HCT116 (cell line): ENCODE results near the gene CLRN3. TPM values are rescaled to one million over a fixed set of nuclear protein-coding genes. Genes with fewer than 3 reads are reported as not detected.

Experiments used
- ATAC-seq: fragments of 200-7000 bp; cut with Tn5 transposase; 2 replicates; pipeline ENCODE4 v1.9.1; 2020; ENCODE audit warnings: mild to moderate bottlenecking, moderate library complexity
- BruUV-seq: library from RNA; stranded (reverse); fragments of 400-500 nt; replicated peaks from 2 replicates; lab custom pipeline; 2021; lab: Mats Ljungman, UMichigan
- CTCF ChIA-PET: fragments of 300-600 bp; sonication (Branson Sonifier 250); formaldehyde crosslinking; loops from one replicate; lab custom pipeline; 2021; ENCODE audit warnings: antibody characterized with exemption; lab: Charles Lee
- POLR2A ChIA-PET: fragments of 300-600, 350-600 bp; sonication (Branson Sonifier 250); formaldehyde crosslinking; loops from one replicate; lab custom pipeline; 2021; ENCODE audit warnings: antibody characterized with exemption; lab: Charles Lee
- RAD21 ChIA-PET, 2 experiments: fragments of 300-600 bp; sonication (Branson Sonifier 250); formaldehyde crosslinking; loops; one replicate each; lab custom pipeline; 2023; ENCODE audit warnings: low total read pairs in 2 of 2; ENCODE audit not compliant: uncharacterized antibody in 2 of 2, unreplicated experiment in 2 of 2, low non-redundant PET in 1 of 2; lab: Charles Lee
- DNase-seq: peaks from one replicate; pipeline ENCODE4 v3.0.0-alpha.2; 2010; ENCODE audit warnings: low read depth, low spot score
- H2AFZ ChIP-seq: fragments of 200-600 bp; shearing (Covaris generic), sonication (generic); 2 replicates; pipeline ENCODE4 v1.6.1; 2017; ENCODE audit warnings: low read depth, mixed run types, mixed read lengths, antibody characterized with exemption, low read length; ENCODE audit not compliant: poor library complexity, severe bottlenecking
- H3K27ac ChIP-seq: 2 replicates; pipeline ENCODE4 v1.5.1; 2012; ENCODE audit warnings: low read depth, low read length
- H3K27me3 ChIP-seq: fragments of 200-600 bp; sonication (generic); 2 replicates; pipeline ENCODE4 v1.6.1; 2016; ENCODE audit warnings: mixed run types, low read length, mixed read lengths; ENCODE audit not compliant: insufficient read depth
- H3K36me3 ChIP-seq, 2 experiments: fragments of 200-500 bp in 1 of 2; fragments of 200-600 bp in 1 of 2; sonication (Bioruptor generic) in 1 of 2; sonication (generic) in 1 of 2; 2 replicates each; pipeline versions ENCODE4 v1.5.1 to v1.6.1; 2014 to 2016; ENCODE audit warnings: low read length in 2 of 2, inconsistent platforms in 1 of 2, mixed read lengths in 1 of 2, mixed run types in 1 of 2; ENCODE audit not compliant: insufficient read depth in 2 of 2, control insufficient read depth in 1 of 2
- H3K4me1 ChIP-seq, 2 experiments: fragments of 200-600 bp in 1 of 2; sonication (generic) in 1 of 2; 2 replicates each; pipeline versions ENCODE4 v1.5.1 to v1.6.1; 2012 to 2017; ENCODE audit warnings: low read length in 2 of 2, inconsistent platforms in 1 of 2, mild to moderate bottlenecking in 1 of 2, mixed read lengths in 1 of 2, mixed run types in 1 of 2, moderate library complexity in 1 of 2; ENCODE audit not compliant: insufficient read depth in 2 of 2, control insufficient read depth in 1 of 2
- H3K4me2 ChIP-seq: fragments of 200-600 bp; sonication (generic); 2 replicates; pipeline ENCODE4 v1.6.1; 2017; ENCODE audit warnings: mixed run types, low read length, mixed read lengths
- H3K4me3 ChIP-seq, 2 experiments: fragments of 200-600 bp in 1 of 2; sonication (generic) in 1 of 2; replicated peaks in 1 of 2; 2 replicates each; pipeline ENCODE4 v1.5.1; 2011 to 2016; ENCODE audit warnings: low read length in 2 of 2, control low read depth in 1 of 2, low read depth in 1 of 2, mild to moderate bottlenecking in 1 of 2, mixed read lengths in 1 of 2, mixed run types in 1 of 2
- H3K79me2 ChIP-seq: fragments of 200-600 bp; sonication (generic); 2 replicates; pipeline ENCODE4 v1.6.1; 2017; ENCODE audit warnings: mild to moderate bottlenecking, mixed run types, low read length, moderate library complexity, mixed read lengths; ENCODE audit not compliant: insufficient read depth
- H3K9ac ChIP-seq: fragments of 200-600 bp; sonication (generic); 2 replicates; pipeline ENCODE4 v1.6.1; 2016; ENCODE audit warnings: low read length, mixed read lengths
- H3K9me2 ChIP-seq: fragments of 200-600 bp; sonication (generic), shearing (Covaris generic); 2 replicates; pipeline ENCODE4 v1.6.1; 2017; ENCODE audit warnings: mixed run types, mild to moderate bottlenecking, moderate library complexity; ENCODE audit not compliant: insufficient read depth
- H3K9me3 ChIP-seq, 2 experiments: fragments of 200-500 bp in 1 of 2; fragments of 200-600 bp in 1 of 2; sonication (Bioruptor generic) in 1 of 2; sonication (generic) in 1 of 2; 2 replicates each; pipeline ENCODE4 v1.6.1; 2014 to 2017; ENCODE audit warnings: low read length in 2 of 2, mixed read lengths in 2 of 2, inconsistent platforms in 1 of 2, low read depth in 1 of 2, mild to moderate bottlenecking in 1 of 2, mixed run types in 1 of 2, moderate library complexity in 1 of 2; ENCODE audit not compliant: control insufficient read depth in 1 of 2, insufficient read depth in 1 of 2
- H4K20me1 ChIP-seq: fragments of 200-600 bp; sonication (generic), shearing (Covaris generic); 2 replicates; pipeline ENCODE4 v1.6.1; 2017; ENCODE audit warnings: mixed run types, mild to moderate bottlenecking, moderate library complexity; ENCODE audit not compliant: insufficient read depth
- ATF3 ChIP-seq: IDR thresholded peaks from 2 replicates; pipeline ENCODE4 v1.6.1; 2012
- CBX3 ChIP-seq: IDR thresholded peaks from 2 replicates; pipeline ENCODE4 v1.6.1; 2012; ENCODE audit warnings: low read depth
- CEBPB ChIP-seq: IDR thresholded peaks from 2 replicates; pipeline ENCODE4 v1.6.1; 2012; ENCODE audit warnings: low read depth
- EGR1 ChIP-seq: IDR thresholded peaks from 2 replicates; pipeline ENCODE4 v1.6.1; 2012; ENCODE audit warnings: low read depth
- ELF1 ChIP-seq: IDR thresholded peaks from 2 replicates; pipeline ENCODE4 v1.6.1; 2012; ENCODE audit warnings: low read depth, borderline replicate concordance
- EZH2 ChIP-seq: fragments of 200-600 bp; sonication (generic); IDR thresholded peaks from 2 replicates; pipeline ENCODE4 v1.6.1; 2017; ENCODE audit warnings: antibody characterized with exemption, mixed run types
- EZH2phosphoT487 ChIP-seq: fragments of 200-600 bp; IDR thresholded peaks from 2 replicates; pipeline ENCODE4 v1.6.1; 2018; ENCODE audit warnings: antibody characterized with exemption, borderline replicate concordance
- FOSL1 ChIP-seq: IDR thresholded peaks from 2 replicates; pipeline ENCODE4 v1.6.1; 2012; ENCODE audit warnings: low read depth
- JUND ChIP-seq: IDR thresholded peaks from 2 replicates; pipeline ENCODE4 v1.6.1; 2012
- MAX ChIP-seq: IDR thresholded peaks from 2 replicates; pipeline ENCODE4 v1.6.1; 2012
- POLR2A ChIP-seq: IDR thresholded peaks from 2 replicates; pipeline ENCODE4 v1.7.0; 2011; ENCODE audit warnings: borderline replicate concordance; ENCODE audit not compliant: insufficient read depth, insufficient read length; ENCODE audit errors: extremely low read depth
- POLR2AphosphoS5 ChIP-seq: IDR thresholded peaks from 2 replicates; pipeline ENCODE4 v1.6.1; 2011; ENCODE audit warnings: mild to moderate bottlenecking, low read depth, low read length, moderate library complexity
- REST ChIP-seq: IDR thresholded peaks from 2 replicates; pipeline ENCODE4 v1.6.1; 2012; ENCODE audit warnings: low read depth
- SIN3A ChIP-seq: IDR thresholded peaks from 2 replicates; pipeline ENCODE4 v1.6.1; 2012; ENCODE audit warnings: low read depth
- SP1 ChIP-seq: IDR thresholded peaks from 2 replicates; pipeline ENCODE4 v1.6.1; 2012; ENCODE audit warnings: low read depth
- YY1 ChIP-seq: IDR thresholded peaks from 2 replicates; pipeline ENCODE4 v1.6.1; 2011; ENCODE audit warnings: low read length, low read depth, moderate library complexity, mild to moderate bottlenecking; ENCODE audit not compliant: insufficient replicate concordance; ENCODE audit errors: extremely low read depth
- ZBTB33 ChIP-seq: IDR thresholded peaks from 2 replicates; pipeline ENCODE4 v1.6.1; 2011; ENCODE audit warnings: mild to moderate bottlenecking, low read length, moderate library complexity; ENCODE audit not compliant: insufficient replicate concordance; ENCODE audit errors: extremely low read depth
- ZFX ChIP-seq: fragments of 450-650 bp; IDR thresholded peaks from 2 replicates; pipeline ENCODE4 v1.6.1; 2017
- ZNF274 ChIP-seq: fragments of 200-500 bp; sonication (Bioruptor generic); IDR thresholded peaks from 2 replicates; pipeline ENCODE4 v1.6.1; 2014; ENCODE audit warnings: mild to moderate bottlenecking, low read depth, low read length, inconsistent platforms
- intact Hi-C: fragments of 100-400 bp; cut with micrococcal nuclease; formaldehyde crosslinking; loops from 2 replicates; pipeline ENCODE4 v1.10.0; 2022
- total RNA-seq: library from RNA; stranded (reverse); gene quantifications from one replicate; pipeline ENCODE4 v1.2.1, GENCODE V29; 2021; ENCODE audit not compliant: unreplicated experiment

CLRN3 gene
- total RNA-seq, 1 experiment from 2014 or later, result 0.39 TPM

- intact Hi-C loops, result loop anchor here (5.0 kb wide), 1 partner anchor 248 kb away; no protein-coding TSS in a partner anchor
- Histone ChIP-seq H3K4me3 (no peak overlapping the region), H2AFZ (no peak overlapping the region), H3K79me2 (no peaks in the 10 kb centered on the region), H3K9ac (no peak overlapping the region), H4K20me1 (no peaks in the 10 kb centered on the region), H3K27ac (no peak overlapping the region), H3K4me2 (no peak overlapping the region), H3K36me3 (no peaks in the 10 kb centered on the region), H3K27me3 (no peaks in the 10 kb centered on the region), H3K4me1 (peaks cover 25 to 31% of the 10 kb centered on the region in 2 experiments), H3K9me3 (no peaks in the 10 kb centered on the region), H3K9me2 (no peaks in the 10 kb centered on the region)
- POLR2A ChIA-PET, result no interaction called here
- no TSS peak for BruUV-seq
- DNase-seq (no peak), ATAC-seq (no peak)
- TF ChIP-seq EZH2phosphoT487 (no peak), CEBPB (no peak), ATF3 (no peak), ZNF274 (no peak), ZBTB33 (no peak), YY1 (no peak), CBX3 (no peak), SIN3A (no peak), EGR1 (no peak), MAX (no peak), FOSL1 (no peak), EZH2 (no peak), POLR2A (no peak), SP1 (no peak), POLR2AphosphoS5 (no peak), ZFX (no peak), ELF1 (no peak), REST (no peak), JUND (no peak)
- RAD21 ChIA-PET, result no interaction called here
- CTCF ChIA-PET, result interaction anchor here (2.1 to 3.1 kb wide), 3 partner anchors 107 to 165 kb away, joined by 11 to 69 read pairs (median 13); no protein-coding TSS in a partner anchor
Observed at GRCh38 chr10:127904311-127905000, 11.7 kb upstream of the CLRN3 start.
